ENCODE measurements around the gene CHCHD2. TPM values are rescaled to one million over a fixed set of nuclear protein-coding genes. Genes with fewer than 3 reads are reported as not detected.

CHCHD2 gene
- total and polyA plus RNA-seq, 9 of the 15 experiments (the other 6 are each of a cell fraction or from before 2014, with no cell fraction given): 145 to 1,044 (median 648) TPM

DNA sequence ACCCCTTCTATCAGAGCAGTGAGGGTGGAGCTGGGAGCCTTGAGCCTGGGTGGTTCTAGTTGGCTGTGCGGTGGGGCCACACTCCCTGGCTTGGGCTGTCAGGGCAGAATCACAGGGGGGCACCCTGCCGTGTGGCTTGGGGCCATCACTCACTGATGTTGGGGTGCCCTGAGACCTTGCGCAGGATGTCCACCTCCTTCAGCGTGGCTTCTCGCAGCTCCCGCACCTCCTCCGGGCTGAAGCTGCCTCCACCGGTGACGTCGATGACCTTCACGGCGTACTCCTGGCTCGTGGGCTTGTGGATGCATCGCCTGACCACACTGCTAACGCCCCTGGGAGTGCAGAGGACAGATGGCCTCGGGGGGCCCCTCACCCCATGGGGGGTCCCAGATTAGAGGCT, 18.8 kb downstream of the CHCHD2 start:
- Histone ChIP-seq H3K79me2 (ENCODE audit: control insufficient read depth, insufficient read depth, low read length) (no peaks in the 10 kb centered on the region), H3K36me3 (ENCODE audit: control insufficient read depth, insufficient read depth, low read length) (peaks cover 4% of the 10 kb centered on the region; the same call in 1 of the 3 replicates), H3K4me3 (no peak overlapping the region), H3K9ac (ENCODE audit: insufficient read depth in 1 of 2, low read depth in 2 of 2, low read length in 2 of 2) (peak overlapping the region in 1 of 2 experiments; percentile 28; a peak in 1 of 4 replicates), H3K4me1 (replicated peaks in 1 of 2; ENCODE audit: control insufficient read depth in 2 of 2, insufficient read depth in 2 of 2, low read length in 2 of 2) (peaks cover 0 to 8% of the 10 kb centered on the region in 2 experiments; a peak in 2 of 5 replicates), H3K9me3 (replicated peaks; ENCODE audit: control insufficient read depth, insufficient read depth, low read depth, low read length) (no peaks in the 10 kb centered on the region), H3K9me1 (ENCODE audit: control insufficient read depth, insufficient read depth, low read length) (peaks cover 2% of the 10 kb centered on the region), H3K4me2 (ENCODE audit: insufficient read depth, low read length) (no peak overlapping the region), H3K27ac (ENCODE audit: extremely low read depth, low read depth, low read length) (no peak overlapping the region), H4K20me1 (replicated peaks; ENCODE audit: control insufficient read depth, insufficient read depth, low read length) (no peaks in the 10 kb centered on the region), H2AFZ (ENCODE audit: low read depth, low read length) (no peak overlapping the region), H3K27me3 (ENCODE audit: control insufficient read depth in 2 of 2, insufficient read depth in 2 of 2, low read length in 2 of 2) (no peaks in the 10 kb centered on the region)
- ChIA-PET CTCF (ENCODE audit: low intra/inter-chr PET ratio) (no interaction called here), POLR2A (interaction anchor here (0.7 kb wide), 1 partner anchor 24 kb away, joined by 3 read pairs; the partner anchor contains the start of gene SUMF2)
- WGBS (ENCODE audit: insufficient coverage, low coverage, missing lambda C conversion rate): 82% methylated on average over 11 of the region's 16 CpGs
- no TSS peak for BruUV-seq (replicated peaks)
- no peak for FAIRE-seq
- no peak for TF ChIP-seq ARHGAP35 (IDR thresholded peaks at IDR 0.05; ENCODE audit: partially characterized antibody)
- peak; percentile 54 for TF ChIP-seq POLR2G (IDR thresholded peaks at IDR 0.05; ENCODE audit: low read depth, low read length)
- no peak for DNase-seq (ENCODE audit: extremely low read depth in 1 of 4, low spot score in 3 of 4)
- intact Hi-C loops (cut with micrococcal nuclease) (no loop called here), in situ Hi-C loops (cut with MboI) (no loop called here)
- ATAC-seq: no peak

DNA sequence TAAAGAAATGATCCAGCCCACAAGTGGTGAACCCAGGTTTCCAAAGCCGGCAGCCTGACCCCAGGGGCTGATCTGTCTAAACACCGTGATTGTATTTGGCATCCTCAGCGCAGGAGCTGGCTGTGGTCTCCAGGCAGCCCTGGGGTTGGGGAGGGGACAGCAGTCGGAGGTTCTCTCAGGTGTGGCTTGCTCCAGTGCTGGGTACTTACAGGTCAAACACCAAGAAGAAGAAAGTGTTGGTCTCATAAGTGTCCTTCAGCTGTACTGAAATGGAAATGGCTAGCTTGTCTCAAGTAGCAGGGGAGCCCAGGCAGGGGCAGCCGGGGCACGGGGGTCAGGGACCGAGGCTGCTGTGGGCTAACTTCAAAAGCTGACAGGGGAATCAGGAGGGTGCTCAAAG, 19.5 kb downstream of the CHCHD2 start:
- DNase-seq (ENCODE audit: extremely low read depth in 1 of 4, low spot score in 3 of 4): no peak
- H3K27ac ChIP-seq (ENCODE audit: extremely low read depth, low read depth, low read length): no peak overlapping the region
- no peak overlapping the region for H3K9ac ChIP-seq (ENCODE audit: insufficient read depth in 1 of 2, low read depth in 2 of 2, low read length in 2 of 2)
- H3K4me3 ChIP-seq: no peak overlapping the region
- peaks cover 2% of the 10 kb centered on the region for H3K9me1 ChIP-seq (ENCODE audit: control insufficient read depth, insufficient read depth, low read length)
- BruUV-seq (replicated peaks): no TSS peak
- 87% methylated on average over 6 of the region's 7 CpGs for WGBS (ENCODE audit: insufficient coverage, low coverage, missing lambda C conversion rate)
- H4K20me1 ChIP-seq (replicated peaks; ENCODE audit: control insufficient read depth, insufficient read depth, low read length): no peaks in the 10 kb centered on the region
- ATAC-seq: no peak
- CTCF ChIA-PET (ENCODE audit: low intra/inter-chr PET ratio): no interaction called here
- H3K79me2 ChIP-seq (ENCODE audit: control insufficient read depth, insufficient read depth, low read length): no peaks in the 10 kb centered on the region
- no peak overlapping the region for H2AFZ ChIP-seq (ENCODE audit: low read depth, low read length)
- no peak overlapping the region for H3K4me2 ChIP-seq (ENCODE audit: insufficient read depth, low read length)
- no peaks in the 10 kb centered on the region for H3K9me3 ChIP-seq (replicated peaks; ENCODE audit: control insufficient read depth, insufficient read depth, low read depth, low read length)
- no peak for FAIRE-seq
- POLR2A ChIA-PET: interaction anchor here (0.7 kb wide), 1 partner anchor 23 kb away, joined by 3 read pairs; the partner anchor contains the start of gene SUMF2
- H3K27me3 ChIP-seq (ENCODE audit: control insufficient read depth in 2 of 2, insufficient read depth in 2 of 2, low read length in 2 of 2): no peaks in the 10 kb centered on the region
- in situ Hi-C loops (cut with MboI) (no loop called here), intact Hi-C loops (cut with micrococcal nuclease) (no loop called here)
- H3K36me3 ChIP-seq (ENCODE audit: control insufficient read depth, insufficient read depth, low read length): peaks cover 8% of the 10 kb centered on the region; the same call in 1 of the 3 replicates
- H3K4me1 ChIP-seq (replicated peaks in 1 of 2; ENCODE audit: control insufficient read depth in 2 of 2, insufficient read depth in 2 of 2, low read length in 2 of 2): peaks cover 0 to 11% of the 10 kb centered on the region in 2 experiments; a peak in 2 of 5 replicates
- TF ChIP-seq ZBTB8A (IDR thresholded peaks at IDR 0.05; ENCODE audit: partially characterized antibody): no peak
- TF ChIP-seq, protein P1, sequence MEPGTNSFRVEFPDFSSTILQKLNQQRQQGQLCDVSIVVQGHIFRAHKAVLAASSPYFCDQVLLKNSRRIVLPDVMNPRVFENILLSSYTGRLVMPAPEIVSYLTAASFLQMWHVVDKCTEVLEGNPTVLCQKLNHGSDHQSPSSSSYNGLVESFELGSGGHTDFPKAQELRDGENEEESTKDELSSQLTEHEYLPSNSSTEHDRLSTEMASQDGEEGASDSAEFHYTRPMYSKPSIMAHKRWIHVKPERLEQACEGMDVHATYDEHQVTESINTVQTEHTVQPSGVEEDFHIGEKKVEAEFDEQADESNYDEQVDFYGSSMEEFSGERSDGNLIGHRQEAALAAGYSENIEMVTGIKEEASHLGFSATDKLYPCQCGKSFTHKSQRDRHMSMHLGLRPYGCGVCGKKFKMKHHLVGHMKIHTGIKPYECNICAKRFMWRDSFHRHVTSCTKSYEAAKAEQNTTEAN (CRISPR knock-in tag; IDR thresholded peaks at IDR 0.05): no peak
- TF ChIP-seq BCL6 (CRISPR knock-in tag; IDR thresholded peaks at IDR 0.05): no peak
- no peak for TF ChIP-seq MIER1 (IDR thresholded peaks at IDR 0.05; ENCODE audit: low read depth)
- TF ChIP-seq ELF4 (CRISPR knock-in tag; IDR thresholded peaks at IDR 0.05): no peak
- TF ChIP-seq OTX1 (CRISPR knock-in tag; IDR thresholded peaks at IDR 0.05): no peak
- no peak for TF ChIP-seq HSF4 (CRISPR knock-in tag; IDR thresholded peaks at IDR 0.05; ENCODE audit: borderline replicate concordance)
- no peak for TF ChIP-seq ZNF518B (CRISPR knock-in tag; IDR thresholded peaks at IDR 0.05)

Data from K562 (cell line).